SK-N-SH treated with all-trans-retinoic acid at 6 μM for 48 hours (cell line): ENCODE results near the gene PCSK9.

ENCODE experiments used
- ATAC-seq: fragments of 200-7000 bp; cut with Tn5 transposase; 3 replicates; pipeline ENCODE4 v1.9.1; 2020; ENCODE audit warnings: mild to moderate bottlenecking, moderate library complexity
- ARNTL ChIP-seq: fragments of 450-650 bp; formaldehyde crosslinking; IDR thresholded peaks from 2 replicates; pipeline ENCODE4 v1.5.0; 2020; ENCODE audit warnings: low read depth, mild to moderate bottlenecking, moderate library complexity, borderline replicate concordance
- BACH2 ChIP-seq: fragments of 250-450 bp; sonication (Bioruptor Pico); IDR thresholded peaks from 2 replicates; pipeline ENCODE4 v1.9.0; 2021; ENCODE audit warnings: mild to moderate bottlenecking, borderline replicate concordance
- CREB5 ChIP-seq: fragments of 250-450 bp; sonication (Bioruptor Pico); IDR thresholded peaks from 2 replicates; pipeline ENCODE4 v1.5.1; 2020; ENCODE audit warnings: low read depth, mild to moderate bottlenecking, moderate library complexity
- CSDC2 ChIP-seq: fragments of 250-450 bp; sonication (Bioruptor Pico); IDR thresholded peaks from 2 replicates; pipeline ENCODE4 v1.5.0; 2020; ENCODE audit warnings: mild to moderate bottlenecking, moderate library complexity
- CSRNP3 ChIP-seq: fragments of 250-450 bp; sonication (Bioruptor Pico); IDR thresholded peaks from 2 replicates; pipeline ENCODE4 v1.5.1; 2021; ENCODE audit warnings: mild to moderate bottlenecking, moderate library complexity
- GLIS3 ChIP-seq: fragments of 250-450 bp; sonication (Bioruptor Pico); IDR thresholded peaks from 2 replicates; pipeline ENCODE4 v1.5.0; 2020; ENCODE audit warnings: mild to moderate bottlenecking, moderate library complexity
- ISL1 ChIP-seq: fragments of 250-450 bp; sonication (Bioruptor Pico); IDR thresholded peaks from 2 replicates; pipeline ENCODE4 v2.1.2; 2022; ENCODE audit warnings: mild to moderate bottlenecking, moderate library complexity
- OSR1 ChIP-seq: fragments of 250-450 bp; sonication (Bioruptor Pico); IDR thresholded peaks from 2 replicates; pipeline ENCODE4 v1.8.0; 2022; ENCODE audit warnings: moderate library complexity, mild to moderate bottlenecking, inconsistent platforms
- PATZ1 ChIP-seq: fragments of 250-450 bp; sonication (Bioruptor Pico); IDR thresholded peaks from 2 replicates; pipeline ENCODE4 v1.8.0; 2020; ENCODE audit warnings: mild to moderate bottlenecking, moderate library complexity, borderline replicate concordance
- POU6F1 ChIP-seq: fragments of 250-450 bp; sonication (Bioruptor Pico); IDR thresholded peaks from 2 replicates; pipeline ENCODE4 v1.8.0; 2021; ENCODE audit warnings: low read depth, mild to moderate bottlenecking, moderate library complexity, borderline replicate concordance
- PPARA ChIP-seq: fragments of 250-450 bp; sonication (Bioruptor Pico); IDR thresholded peaks from 2 replicates; pipeline ENCODE4 v1.5.0; 2020; ENCODE audit warnings: mild to moderate bottlenecking, borderline replicate concordance
- RARB ChIP-seq: fragments of 250-450 bp; sonication (Bioruptor Pico); IDR thresholded peaks from 2 replicates; pipeline ENCODE4 v1.8.0; 2021; ENCODE audit warnings: mild to moderate bottlenecking, moderate library complexity
- TCF4 ChIP-seq: fragments of 250-450 bp; sonication (Bioruptor Pico); IDR thresholded peaks from 2 replicates; pipeline ENCODE4 v1.8.0; 2021; ENCODE audit warnings: mild to moderate bottlenecking, moderate library complexity, borderline replicate concordance
- TOX ChIP-seq: fragments of 250-450 bp; sonication (Bioruptor Pico); IDR thresholded peaks from 2 replicates; pipeline ENCODE4 v1.8.0; 2021; ENCODE audit warnings: mild to moderate bottlenecking, moderate library complexity, borderline replicate concordance
- TSHZ2 ChIP-seq: fragments of 250-450 bp; sonication (Bioruptor Pico); IDR thresholded peaks from 2 replicates; pipeline ENCODE4 v1.5.0; 2020; ENCODE audit warnings: mild to moderate bottlenecking, moderate library complexity
- ZC3H10 ChIP-seq: fragments of 250-450 bp; sonication (Bioruptor Pico); IDR thresholded peaks from 2 replicates; pipeline ENCODE4 v1.5.1; 2021; ENCODE audit warnings: mild to moderate bottlenecking, moderate library complexity
- ZFP3 ChIP-seq: fragments of 250-450 bp; sonication (Bioruptor Pico); IDR thresholded peaks from 2 replicates; pipeline ENCODE4 v1.5.0; 2020; ENCODE audit warnings: mild to moderate bottlenecking, moderate library complexity
- ZFP30 ChIP-seq: fragments of 450-650 bp; formaldehyde crosslinking; IDR thresholded peaks from 2 replicates; pipeline ENCODE4 v1.5.0; 2022; ENCODE audit warnings: mild to moderate bottlenecking, moderate library complexity
- ZNF565 ChIP-seq: fragments of 450-650 bp; formaldehyde crosslinking; conservative IDR thresholded peaks from 2 replicates; pipeline ENCODE4 v1.5.0; 2020; ENCODE audit warnings: low read depth, mild to moderate bottlenecking, moderate library complexity
- ZNF70 ChIP-seq: fragments of 450-650 bp; formaldehyde crosslinking; IDR thresholded peaks from 2 replicates; pipeline ENCODE4 v1.5.0; 2020; ENCODE audit warnings: mild to moderate bottlenecking, moderate library complexity
- ZNF8 ChIP-seq: fragments of 450-650 bp; formaldehyde crosslinking; IDR thresholded peaks from 2 replicates; pipeline ENCODE4 v1.5.0; 2020; ENCODE audit warnings: mild to moderate bottlenecking, moderate library complexity

PCSK9 gene

GRCh38 chr1:55073187-55073916 lies 34.0 kb downstream of the PCSK9 start:
- ATAC-seq = no peak
- TF ChIP-seq ZNF8 (no peak), CREB5 (CRISPR knock-in tag) (no peak), ZNF70 (CRISPR knock-in tag) (no peak), ZC3H10 (CRISPR knock-in tag) (no peak), CSRNP3 (CRISPR knock-in tag) (no peak), ISL1 (no peak), PATZ1 (no peak), ARNTL (CRISPR knock-in tag) (no peak)

GRCh38 chr1:55074455-55074854 lies 35.1 kb downstream of the PCSK9 start:
- TF ChIP-seq RARB (no peak), TCF4 (CRISPR knock-in tag) (no peak), ZFP3 (CRISPR knock-in tag) (no peak), CREB5 (CRISPR knock-in tag) (no peak), PPARA (CRISPR knock-in tag) (no peak)

GRCh38 chr1:55076356-55076755 lies 37.0 kb downstream of the PCSK9 start:
- TF ChIP-seq ZC3H10 (CRISPR knock-in tag) (no peak), GLIS3 (CRISPR knock-in tag) (no peak), TOX (CRISPR knock-in tag) (no peak), ZNF70 (CRISPR knock-in tag) (no peak), POU6F1 (CRISPR knock-in tag) (no peak)
- no peak for ATAC-seq

More at GRCh38 chr1:55074455-55074854, 35.1 kb downstream of the PCSK9 start:
- ATAC-seq = no peak

GRCh38 chr1:55078470-55078869 lies 39.1 kb downstream of the PCSK9 start:
- ATAC-seq = no peak
- TF ChIP-seq ZFP3 (CRISPR knock-in tag) (no peak), ZFP30 (CRISPR knock-in tag) (no peak), CSDC2 (CRISPR knock-in tag) (no peak), ZNF70 (CRISPR knock-in tag) (no peak), GLIS3 (CRISPR knock-in tag) (no peak), BACH2 (CRISPR knock-in tag) (no peak), ISL1 (no peak), ZNF565 (CRISPR knock-in tag) (no peak), TSHZ2 (CRISPR knock-in tag) (no peak), OSR1 (CRISPR knock-in tag) (no peak), CSRNP3 (CRISPR knock-in tag) (no peak), ZC3H10 (CRISPR knock-in tag) (no peak), ARNTL (CRISPR knock-in tag) (no peak)
